Suprapubic skin (tissue), 4 donors: ENCODE data around the gene SAYSD1.

Experiments used
- CTCF ChIP-seq, 2 donors: fragments of 200-600 bp in 1 of 2; fragments of 450-650 bp in 1 of 2; sonication (generic) in 1 of 2; IDR thresholded peaks; one replicate each; pipeline ENCODE4 v1.5.1; 2016 to 2019; ENCODE audit warnings: antibody characterized with exemption in 2 of 2, mild to moderate bottlenecking in 1 of 2, moderate library complexity in 1 of 2
- EP300 ChIP-seq: sonication (generic); formaldehyde crosslinking; IDR thresholded peaks from one replicate; pipeline ENCODE4 v1.6.1; 2017; ENCODE audit warnings: antibody characterized with exemption
- POLR2A ChIP-seq, 2 donors: fragments of 450-650 bp; IDR thresholded peaks; one replicate each; pipeline ENCODE4 v1.6.1; 2017; ENCODE audit warnings: antibody characterized with exemption in 2 of 2, mild to moderate bottlenecking in 2 of 2, moderate library complexity in 2 of 2
- POLR2AphosphoS5 ChIP-seq, 3 donors: sonication (generic); formaldehyde crosslinking; IDR thresholded peaks; one replicate each; pipeline ENCODE4 v1.6.1; 2017; ENCODE audit warnings: antibody characterized with exemption in 3 of 3

GRCh38 chr6:39088331-39088730 is 26.7 kb downstream of the SAYSD1 start:
- TF ChIP-seq CTCF (IDR thresholded peaks at IDR 0.05) (peak in 1 of 2 donors; percentile 33), POLR2AphosphoS5 (IDR thresholded peaks at IDR 0.05) (no peak), POLR2A (IDR thresholded peaks at IDR 0.05) (no peak), EP300 (no peak)
